Small intestine (tissue), 7 donors: Measurements from ENCODE around the gene B3GNT7. TPM values are rescaled to one million over a fixed set of nuclear protein-coding genes. Genes with fewer than 3 reads are reported as not detected.
A peak's percentile ranks its signal among the peaks of the same experiment; 100 is the strongest.

Source experiments
- DNase-seq, 2 donors: peaks; one replicate each; pipeline versions ENCODE4 v3.0.0 to v3.0.0-alpha.2; 2013
- FAIRE-seq: peaks from 2 replicates; lab custom pipeline; 2012; peaks lifted over from hg19 to GRCh38; lab: Jason Lieb, UNC
- H3K27ac ChIP-seq, 3 donors: one replicate each; pipeline ENCODE4 v1.5.1; 2013; ENCODE audit warnings: low read length in 2 of 3, mild to moderate bottlenecking in 2 of 3, control low read depth in 1 of 3, inconsistent platforms in 1 of 3, low read depth in 1 of 3, moderate library complexity in 1 of 3
- H3K27me3 ChIP-seq, 3 donors: one replicate each; pipeline ENCODE4 v1.6.1; 2013; ENCODE audit warnings: low read length in 3 of 3, inconsistent platforms in 1 of 3; ENCODE audit not compliant: control insufficient read depth in 3 of 3, insufficient read depth in 3 of 3
- H3K36me3 ChIP-seq, 3 donors: one replicate each; pipeline ENCODE4 v1.6.1; 2013; ENCODE audit warnings: low read length in 3 of 3, inconsistent platforms in 1 of 3, low read depth in 1 of 3, mild to moderate bottlenecking in 1 of 3, moderate library complexity in 1 of 3; ENCODE audit not compliant: control insufficient read depth in 3 of 3, insufficient read depth in 2 of 3
- H3K4me1 ChIP-seq, 3 donors: one replicate each; pipeline ENCODE4 v1.6.1; 2013; ENCODE audit warnings: low read length in 2 of 3, inconsistent platforms in 1 of 3, low read depth in 1 of 3, mild to moderate bottlenecking in 1 of 3, moderate library complexity in 1 of 3; ENCODE audit not compliant: control insufficient read depth in 3 of 3, insufficient read depth in 2 of 3
- H3K4me3 ChIP-seq, 3 donors: one replicate each; pipeline ENCODE4 v1.5.1; 2013; ENCODE audit warnings: low read length in 3 of 3, control low read depth in 1 of 3, inconsistent platforms in 1 of 3, low read depth in 1 of 3, mild to moderate bottlenecking in 1 of 3, moderate library complexity in 1 of 3
- H3K9me3 ChIP-seq, 2 donors: one replicate each; pipeline ENCODE4 v1.6.1; 2013; ENCODE audit warnings: low read depth in 1 of 2, low read length in 1 of 2; ENCODE audit not compliant: control insufficient read depth in 2 of 2, insufficient read depth in 1 of 2
- WGBS, 3 donors: extraction: QIAGEN DNeasy Blood & Tissue Kit; methylation state at CpG; one replicate each; pipeline ENCODE4 v1.1.7; 2013; 5-methylcytosine and 5-hydroxymethylcytosine counted together
- polyA plus RNA-seq, 4 donors: library from polyadenylated mRNA; stranded (reverse) in 3 of 4; unstranded in 1 of 4; fragments of 200-250 nt in 3 of 4; fragments of 120-200 nt in 1 of 4; gene quantifications; one replicate each; pipeline versions ENCODE4 v1.2.1 to v1.2.3, GENCODE V29; 2013
- donor health status: healthy with polysubstance abuse.
- donor health status: control.
- donor health status: control.
- donor health status: Bipolar disorder and iron deficiency.
- donor health status: healthy.

Gene B3GNT7
- polyA plus RNA-seq, 4 donors, result 13.8 to 44.6 (median 18.3) TPM

GRCh38 chr2:231392431-231393148, 2.9 kb upstream of the B3GNT7 start:
- H3K27ac ChIP-seq, result no peak overlapping the region
- peaks cover 0 to 7% (median 0%) of the 10 kb centered on the region in 3 donors for H3K36me3 ChIP-seq
- H3K4me3 ChIP-seq, result no peak overlapping the region
- WGBS, 3 donors, result 94 to 97% (median 94%) methylated on average over 14 of the region's 14 CpGs
- H3K4me1 ChIP-seq, result peaks cover 0 to 19% (median 0%) of the 10 kb centered on the region in 3 donors
- no peak for DNase-seq
- H3K9me3 ChIP-seq, result no peaks in the 10 kb centered on the region
- no peak for FAIRE-seq
- no peaks in the 10 kb centered on the region for H3K27me3 ChIP-seq

- Histone ChIP-seq H3K27me3 (no peaks in the 10 kb centered on the region), H3K27ac (peak overlapping the region in 1 of 3 donors; percentile 24), H3K36me3 (peaks cover 0 to 15% (median 5%) of the 10 kb centered on the region in 3 donors), H3K4me1 (peaks cover 0 to 25% (median 0%) of the 10 kb centered on the region in 3 donors), H3K9me3 (no peaks in the 10 kb centered on the region), H3K4me3 (peak overlapping the region in 1 of 3 donors; percentile 16)
- 77 to 85% (median 83%) methylated on average over 15 to 17 of the region's 17 CpGs for WGBS, 3 donors
- DNase-seq (no peak), FAIRE-seq (no peak)
Measured at GRCh38 chr2:231393149-231394131, 2.1 kb upstream of the B3GNT7 start.

DNA sequence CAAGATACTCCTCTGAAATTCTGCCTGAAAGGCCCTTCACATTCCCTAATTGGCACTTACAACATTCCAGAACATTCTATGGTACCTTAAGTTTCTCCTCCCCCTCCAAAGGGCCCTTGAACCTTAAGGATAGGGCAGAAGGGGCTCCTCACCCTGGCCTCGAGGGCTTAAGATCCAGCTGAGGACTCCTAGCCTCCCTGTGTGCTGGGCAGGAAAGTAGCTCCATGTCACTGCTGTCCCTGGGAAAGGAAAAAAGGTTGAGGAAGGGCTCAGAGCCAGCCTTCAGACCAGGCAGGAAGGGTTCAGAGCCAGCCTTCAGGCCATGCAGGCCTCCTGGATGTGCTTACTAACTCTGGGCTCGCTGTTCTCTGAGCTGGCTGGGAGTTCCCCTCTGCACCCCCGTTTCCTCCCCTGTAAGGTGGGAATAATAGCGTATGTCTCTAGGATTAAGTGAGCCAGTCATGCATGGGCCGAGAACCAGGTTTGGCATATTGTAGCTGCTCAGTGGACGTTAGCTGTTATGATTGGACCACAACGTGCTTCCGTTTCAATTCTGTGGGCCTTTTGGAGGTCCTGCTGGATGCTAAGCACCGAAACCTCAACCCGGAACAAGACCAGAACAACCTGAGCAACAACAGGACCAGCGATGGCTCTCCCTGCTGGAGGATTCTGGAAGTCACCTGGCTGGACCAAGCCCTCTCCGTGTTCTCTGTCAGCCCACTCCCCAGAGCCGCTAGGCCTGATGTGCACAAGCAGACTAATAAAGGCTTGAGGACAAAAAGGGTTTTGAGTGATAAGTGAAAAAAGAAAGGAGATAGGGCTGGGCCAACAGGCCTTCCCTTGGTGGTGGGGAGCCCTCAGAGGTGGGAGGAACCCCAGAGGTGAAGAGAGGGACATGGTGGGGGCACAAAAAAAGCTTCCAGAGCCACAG, 1.0 kb upstream of the B3GNT7 start:
- Histone ChIP-seq H3K9me3 (no peaks in the 10 kb centered on the region), H3K27me3 (no peaks in the 10 kb centered on the region), H3K4me1 (peaks cover 0 to 33% (median 2%) of the 10 kb centered on the region in 3 donors), H3K4me3 (peak overlapping the region; percentile 16 to 89 (median 64)), H3K27ac (peak overlapping the region in 2 of 3 donors; percentile 41 to 82), H3K36me3 (peaks cover 0 to 26% (median 10%) of the 10 kb centered on the region in 3 donors)
- FAIRE-seq (no peak), DNase-seq (peak; percentile 29 to 68)
- 68 to 78% (median 75%) methylated on average over 13 of the region's 13 CpGs for WGBS, 3 donors

- 2 to 10% (median 9%) methylated on average over 26 to 41 of the region's 41 CpGs for WGBS, 3 donors
- Histone ChIP-seq H3K9me3 (no peaks in the 10 kb centered on the region), H3K4me1 (peaks cover 0 to 44% (median 2%) of the 10 kb centered on the region in 3 donors), H3K4me3 (peak overlapping the region; percentile 56 to 89 (median 64)), H3K27me3 (no peaks in the 10 kb centered on the region), H3K27ac (peak overlapping the region; percentile 22 to 80 (median 47)), H3K36me3 (peaks cover 0 to 40% (median 10%) of the 10 kb centered on the region in 3 donors)
- no peak for FAIRE-seq
- peak; percentile 46 to 60 for DNase-seq
Measured at GRCh38 chr2:231396058-231396821, 730 bp downstream of the B3GNT7 start.

DNA sequence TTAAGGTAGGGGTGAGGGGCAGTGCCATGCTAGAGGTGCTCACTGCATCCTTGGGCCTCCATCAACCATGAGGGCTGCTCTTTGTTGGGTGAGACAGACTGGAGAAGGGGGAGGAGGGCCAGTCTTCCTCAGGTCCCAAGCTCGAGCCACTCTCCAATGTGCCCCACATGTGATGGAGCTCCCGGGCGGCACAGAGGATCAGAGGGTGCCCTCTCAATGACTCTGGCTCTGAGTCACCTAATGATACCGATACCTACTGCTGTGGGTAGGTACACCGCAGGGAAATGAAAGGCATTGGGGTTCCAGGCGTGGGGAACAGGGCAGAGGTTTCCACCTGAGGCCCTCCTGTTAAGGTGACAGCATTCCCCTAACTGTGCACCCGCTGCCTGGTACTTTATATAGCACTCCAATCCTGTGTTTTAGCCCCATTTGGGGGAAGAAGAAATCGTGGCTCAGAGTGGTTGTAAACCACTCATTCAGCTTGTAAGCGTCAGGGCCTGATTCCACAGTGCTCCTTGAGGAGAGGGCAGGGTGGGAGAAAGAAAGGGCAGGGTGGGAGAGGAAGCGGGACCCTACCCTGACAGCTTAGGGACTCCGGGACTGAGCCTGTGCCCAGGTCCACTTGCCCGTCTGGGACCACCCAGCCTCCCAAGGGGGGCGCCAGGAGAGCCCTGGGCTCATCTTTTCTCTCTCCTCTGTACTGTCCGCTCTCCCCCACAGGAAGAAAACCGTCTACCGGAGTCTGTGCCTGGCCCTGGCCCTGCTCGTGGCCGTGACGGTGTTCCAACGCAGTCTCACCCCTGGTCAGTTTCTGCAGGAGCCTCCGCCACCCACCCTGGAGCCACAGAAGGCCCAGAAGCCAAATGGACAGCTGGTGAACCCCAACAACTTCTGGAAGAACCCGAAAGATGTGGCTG, 1.8 kb downstream of the B3GNT7 start:
- Histone ChIP-seq H3K27me3 (no peaks in the 10 kb centered on the region), H3K27ac (peak overlapping the region in 2 of 3 donors; percentile 48 to 80), H3K4me3 (peak overlapping the region; percentile 56 to 89 (median 64)), H3K36me3 (peaks cover 0 to 46% (median 10%) of the 10 kb centered on the region in 3 donors), H3K4me1 (peaks cover 0 to 44% (median 2%) of the 10 kb centered on the region in 3 donors), H3K9me3 (no peaks in the 10 kb centered on the region)
- DNase-seq (peak; percentile 61 to 87), FAIRE-seq (no peak)
- WGBS, 3 donors, result 68 to 82% (median 70%) methylated on average over 22 of the region's 22 CpGs

DNA sequence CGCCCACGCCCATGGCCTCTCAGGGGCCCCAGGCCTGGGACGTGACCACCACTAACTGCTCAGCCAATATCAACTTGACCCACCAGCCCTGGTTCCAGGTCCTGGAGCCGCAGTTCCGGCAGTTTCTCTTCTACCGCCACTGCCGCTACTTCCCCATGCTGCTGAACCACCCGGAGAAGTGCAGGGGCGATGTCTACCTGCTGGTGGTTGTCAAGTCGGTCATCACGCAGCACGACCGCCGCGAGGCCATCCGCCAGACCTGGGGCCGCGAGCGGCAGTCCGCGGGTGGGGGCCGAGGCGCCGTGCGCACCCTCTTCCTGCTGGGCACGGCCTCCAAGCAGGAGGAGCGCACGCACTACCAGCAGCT, 2.4 kb downstream of the B3GNT7 start:
- DNase-seq (no peak), FAIRE-seq (no peak)
- Histone ChIP-seq H3K36me3 (peaks cover 0 to 46% (median 10%) of the 10 kb centered on the region in 3 donors), H3K9me3 (no peaks in the 10 kb centered on the region), H3K4me3 (no peak overlapping the region), H3K27ac (peak overlapping the region in 1 of 3 donors; percentile 80), H3K4me1 (peaks cover 0 to 49% (median 2%) of the 10 kb centered on the region in 3 donors), H3K27me3 (no peaks in the 10 kb centered on the region)
- WGBS, 3 donors, result 97 to 98% (median 97%) methylated on average over 25 to 28 of the region's 28 CpGs
